WERI-Rb-1 (cell line): ENCODE results near the gene PTAR1.
"Not testable (repeated sequence)": the region's sequence is repeated elsewhere in the genome, so short reads cannot be mapped to it uniquely, and the experiment has no call there.

Experiments
- DNase-seq: peaks from one replicate; pipeline ENCODE4 v3.0.0-alpha.2; 2020
- H3K27ac ChIP-seq: fragments of 250-450 bp; sonication (Bioruptor Pico); 2 replicates; pipeline ENCODE4 v1.5.1; 2020; ENCODE audit warnings: mild to moderate bottlenecking, moderate library complexity
- H3K27me3 ChIP-seq: fragments of 250-450 bp; sonication (Bioruptor Pico); 2 replicates; pipeline ENCODE4 v1.5.1; 2021; ENCODE audit warnings: mild to moderate bottlenecking, low read depth, moderate library complexity; ENCODE audit not compliant: insufficient read depth, severe bottlenecking
- H3K36me3 ChIP-seq: fragments of 250-450 bp; sonication (Bioruptor Pico); 2 replicates; pipeline ENCODE4 v1.5.1; 2020; ENCODE audit warnings: mild to moderate bottlenecking, moderate library complexity
- H3K4me3 ChIP-seq: 2 replicates; pipeline ENCODE4 v1.5.1; 2011; ENCODE audit warnings: low read depth, mild to moderate bottlenecking, control low read depth, low read length
- H3K9me3 ChIP-seq: fragments of 250-450 bp; sonication (Bioruptor Pico); 2 replicates; pipeline ENCODE4 v1.5.1; 2021; ENCODE audit warnings: mild to moderate bottlenecking, moderate library complexity; ENCODE audit not compliant: severe bottlenecking
- TF ChIP-seq, protein P1 (sequence below): IDR thresholded peaks from 2 replicates; pipeline ENCODE4 v1.5.1; 2011; ENCODE audit warnings: low read depth, mild to moderate bottlenecking, control low read depth, inconsistent platforms, low read length

The PTAR1 gene, protein sequence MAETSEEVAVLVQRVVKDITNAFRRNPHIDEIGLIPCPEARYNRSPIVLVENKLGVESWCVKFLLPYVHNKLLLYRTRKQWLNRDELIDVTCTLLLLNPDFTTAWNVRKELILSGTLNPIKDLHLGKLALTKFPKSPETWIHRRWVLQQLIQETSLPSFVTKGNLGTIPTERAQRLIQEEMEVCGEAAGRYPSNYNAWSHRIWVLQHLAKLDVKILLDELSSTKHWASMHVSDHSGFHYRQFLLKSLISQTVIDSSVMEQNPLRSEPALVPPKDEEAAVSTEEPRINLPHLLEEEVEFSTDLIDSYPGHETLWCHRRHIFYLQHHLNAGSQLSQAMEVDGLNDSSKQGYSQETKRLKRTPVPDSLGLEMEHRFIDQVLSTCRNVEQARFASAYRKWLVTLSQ

DNA sequence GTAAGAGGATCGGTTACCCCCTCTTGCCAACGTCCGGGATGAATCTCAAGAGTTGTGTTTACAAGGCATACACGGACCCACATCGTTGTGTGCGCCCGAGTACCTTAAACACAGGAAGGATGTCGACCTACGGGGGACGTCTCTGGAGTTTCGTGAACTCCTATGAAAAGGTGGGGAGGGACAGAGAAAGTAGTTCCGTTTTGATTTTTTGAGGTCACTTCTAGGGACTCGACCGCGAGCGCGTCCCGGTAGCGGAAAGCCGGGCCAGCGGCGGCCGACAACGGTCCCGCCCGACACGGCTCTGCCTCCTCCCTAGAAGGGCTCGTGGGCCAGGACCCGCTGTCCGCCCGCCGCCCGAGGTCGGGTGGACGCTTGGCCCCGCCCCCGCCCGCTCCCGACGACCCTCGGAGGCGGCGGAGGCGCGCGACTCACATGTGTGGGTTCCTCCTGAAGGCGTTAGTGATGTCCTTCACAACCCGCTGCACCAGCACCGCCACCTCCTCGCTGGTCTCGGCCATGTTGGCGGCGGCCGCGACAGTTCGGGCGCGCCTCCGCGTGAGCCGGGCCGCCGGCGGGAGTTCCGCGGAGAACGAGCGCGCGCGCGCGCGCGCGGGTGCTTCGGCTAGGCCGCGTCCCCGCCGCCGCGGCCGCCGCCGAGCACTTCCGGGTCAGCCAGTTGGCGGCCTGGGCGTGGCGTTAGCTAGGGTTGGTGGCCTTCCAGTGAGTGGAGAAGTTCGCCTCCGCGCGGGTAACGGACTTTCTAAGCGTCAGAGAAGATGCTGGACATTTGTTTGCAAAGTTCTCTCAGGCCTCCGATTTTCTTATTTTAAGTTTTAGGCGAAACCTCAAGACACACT lies at the start of gene PTAR1:
PTAR1 (minus strand) TSS at position 591 of the 857 bp plus-strand sequence; CDS start at position 518, 73 bp downstream.
- Histone ChIP-seq H3K4me3 (peak within 1 kb of the TSS; percentile 76), H3K9me3 (no peaks in the 10 kb centered on the region), H3K27me3 (no peaks in the 10 kb centered on the region), H3K27ac (peak within 1 kb of the TSS; percentile 98), H3K36me3 (peaks cover 16% of the 10 kb centered on the region)
- DNase-seq, result peak; percentile 93
- TF ChIP-seq, protein P1, sequence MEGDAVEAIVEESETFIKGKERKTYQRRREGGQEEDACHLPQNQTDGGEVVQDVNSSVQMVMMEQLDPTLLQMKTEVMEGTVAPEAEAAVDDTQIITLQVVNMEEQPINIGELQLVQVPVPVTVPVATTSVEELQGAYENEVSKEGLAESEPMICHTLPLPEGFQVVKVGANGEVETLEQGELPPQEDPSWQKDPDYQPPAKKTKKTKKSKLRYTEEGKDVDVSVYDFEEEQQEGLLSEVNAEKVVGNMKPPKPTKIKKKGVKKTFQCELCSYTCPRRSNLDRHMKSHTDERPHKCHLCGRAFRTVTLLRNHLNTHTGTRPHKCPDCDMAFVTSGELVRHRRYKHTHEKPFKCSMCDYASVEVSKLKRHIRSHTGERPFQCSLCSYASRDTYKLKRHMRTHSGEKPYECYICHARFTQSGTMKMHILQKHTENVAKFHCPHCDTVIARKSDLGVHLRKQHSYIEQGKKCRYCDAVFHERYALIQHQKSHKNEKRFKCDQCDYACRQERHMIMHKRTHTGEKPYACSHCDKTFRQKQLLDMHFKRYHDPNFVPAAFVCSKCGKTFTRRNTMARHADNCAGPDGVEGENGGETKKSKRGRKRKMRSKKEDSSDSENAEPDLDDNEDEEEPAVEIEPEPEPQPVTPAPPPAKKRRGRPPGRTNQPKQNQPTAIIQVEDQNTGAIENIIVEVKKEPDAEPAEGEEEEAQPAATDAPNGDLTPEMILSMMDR, result no peak

GRCh38 chr9:69809304-69809863 lies 49.6 kb upstream of the PTAR1 start:
- Histone ChIP-seq H3K9me3 (no peaks in the 10 kb centered on the region), H3K27ac (no peak overlapping the region), H3K4me3 (no peak overlapping the region), H3K27me3 (no peaks in the 10 kb centered on the region), H3K36me3 (no peaks in the 10 kb centered on the region)
- TF ChIP-seq, protein P1, result peak; percentile 38; the same call in 1 of the 2 replicates
- DNase-seq, result peak; percentile 31

- TF ChIP-seq, protein P1, result no peak
- H3K9me3 ChIP-seq, result no peaks in the 10 kb centered on the region
- no peak overlapping the region for H3K27ac ChIP-seq
- H3K4me3 ChIP-seq, result no peak overlapping the region
- no peaks in the 10 kb centered on the region for H3K27me3 ChIP-seq
- DNase-seq, result no peak
- no peaks in the 10 kb centered on the region for H3K36me3 ChIP-seq
Measured at GRCh38 chr9:69806627-69807026, 46.8 kb upstream of the PTAR1 start.

GRCh38 chr9:69805962-69806515 lies 46.2 kb upstream of the PTAR1 start:
- no peak for DNase-seq
- no peaks in the 10 kb centered on the region for H3K9me3 ChIP-seq
- TF ChIP-seq, protein P1, result no peak

DNA sequence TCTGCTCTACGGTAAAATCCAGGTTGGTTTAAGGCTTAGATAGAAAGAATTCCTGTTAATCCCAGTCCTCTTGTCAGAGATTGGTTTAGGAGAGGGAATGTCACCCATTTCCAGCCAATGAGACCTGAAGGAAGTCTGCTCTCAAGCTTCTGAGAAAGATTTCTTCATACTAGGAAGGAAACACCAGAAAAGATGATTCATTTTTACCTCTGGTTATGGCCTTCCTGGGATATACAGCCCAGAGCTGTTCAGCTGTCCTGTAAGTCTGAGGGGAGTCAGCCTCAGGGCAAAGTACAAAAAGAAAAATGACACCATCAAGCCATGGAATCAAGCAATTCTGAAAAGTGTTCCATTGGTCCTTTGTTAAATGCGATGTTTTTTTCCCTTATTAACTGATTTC lies 42.2 kb upstream of the PTAR1 start:
- no peaks in the 10 kb centered on the region for H3K27me3 ChIP-seq
- no peaks in the 10 kb centered on the region for H3K9me3 ChIP-seq
- DNase-seq, result no peak
- TF ChIP-seq, protein P1, result no peak
- no peak overlapping the region for H3K27ac ChIP-seq
- no peak overlapping the region for H3K4me3 ChIP-seq
- H3K36me3 ChIP-seq, result no peaks in the 10 kb centered on the region

More at GRCh38 chr9:69805962-69806515, 46.2 kb upstream of the PTAR1 start:
- Histone ChIP-seq H3K27me3 (no peaks in the 10 kb centered on the region), H3K4me3 (no peak overlapping the region), H3K27ac (no peak overlapping the region), H3K36me3 (no peaks in the 10 kb centered on the region)

GRCh38 chr9:69800027-69800426 lies 40.2 kb upstream of the PTAR1 start:
- H3K27me3 ChIP-seq, H3K9me3 ChIP-seq, H3K27ac ChIP-seq, H3K4me3 ChIP-seq, H3K36me3 ChIP-seq: not testable (repeated sequence)
- peak; percentile 11 for DNase-seq

DNA sequence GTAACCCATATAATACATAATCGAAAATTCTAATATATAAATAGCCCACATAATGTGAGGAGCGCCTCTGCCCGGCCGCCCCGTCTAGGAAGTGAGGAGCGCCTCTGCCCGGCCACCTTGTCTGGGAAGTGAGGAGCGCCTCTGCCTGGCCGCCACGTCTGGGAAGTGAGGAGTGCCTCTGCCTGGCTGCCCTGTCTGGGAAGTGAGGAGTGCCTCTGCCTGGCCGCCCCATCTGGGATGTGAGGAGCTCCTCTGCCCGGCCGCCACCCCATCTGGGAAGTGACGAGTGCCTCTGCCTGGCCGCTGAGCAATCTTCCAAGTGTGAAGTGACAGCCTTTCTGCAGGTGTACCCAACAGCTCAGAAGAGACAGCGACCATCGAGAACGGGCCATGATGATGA lies 39.7 kb upstream of the PTAR1 start:
- peak; percentile 10 for DNase-seq
- H3K9me3 ChIP-seq, H3K36me3 ChIP-seq, H3K27me3 ChIP-seq, H3K27ac ChIP-seq, H3K4me3 ChIP-seq: not testable (repeated sequence)
